ENCODE measurements around the gene ELP6. TPM values are rescaled to one million over a fixed set of nuclear protein-coding genes. Genes with fewer than 3 reads are reported as not detected.
A peak's percentile ranks its signal among the peaks of the same experiment; 100 is the strongest.
"Not testable (repeated sequence)": the region's sequence is repeated elsewhere in the genome, so short reads cannot be mapped to it uniquely, and the experiment has no call there.

The ELP6 gene
- total RNA-seq, 1 experiment from 2014 or later: 36.1 TPM

GRCh38 chr3:47491186-47491585 lies 22.3 kb downstream of the ELP6 start:
- Histone ChIP-seq H3K27me3 (no peaks in the 10 kb centered on the region), H3K9me3 (replicated peaks) (no peaks in the 10 kb centered on the region), H3K4me1 (no peaks in the 10 kb centered on the region), H3K36me3 (peaks cover 17% of the 10 kb centered on the region; the same call in 1 of the 2 replicates), H3K4me3 (no peak overlapping the region), H3K27ac (no peak overlapping the region)
- DNase-seq: no peak

- Histone ChIP-seq H3K4me3 (no peak overlapping the region), H3K36me3 (0 out of 2 replicates have a peak, but pooled peaks cover 2% of the 10 kb centered on the region), H3K27me3 (no peaks in the 10 kb centered on the region), H3K4me1 (peaks cover 2% of the 10 kb centered on the region), H3K9me3 (replicated peaks) (no peaks in the 10 kb centered on the region), H3K27ac (no peak overlapping the region)
- DNase-seq: no peak
Measured at GRCh38 chr3:47487265-47487664, 26.2 kb downstream of the ELP6 start.

- Histone ChIP-seq H3K9me3 (replicated peaks) (no peaks in the 10 kb centered on the region), H3K27ac (no peak overlapping the region), H3K4me3 (no peak overlapping the region), H3K27me3 (no peaks in the 10 kb centered on the region), H3K4me1 (peaks cover 4% of the 10 kb centered on the region), H3K36me3 (0 out of 2 replicates have a peak, but pooled peaks cover 1% of the 10 kb centered on the region)
- DNase-seq: peak in 1 of 2 experiments; percentile 22
Measured at GRCh38 chr3:47485812-47486211, 27.7 kb downstream of the ELP6 start.

GRCh38 chr3:47482366-47482765 lies 31.1 kb downstream of the ELP6 start:
- peak; percentile 33 to 69 for DNase-seq

GRCh38 chr3:47481763-47482162 lies 31.7 kb downstream of the ELP6 start:
- DNase-seq; H3K4me1 ChIP-seq; H3K27me3 ChIP-seq; H3K27ac ChIP-seq; H3K4me3 ChIP-seq; H3K36me3 ChIP-seq; H3K9me3 ChIP-seq (replicated peaks): not testable (repeated sequence)

More at GRCh38 chr3:47482366-47482765, 31.1 kb downstream of the ELP6 start:
- H3K9me3 ChIP-seq (replicated peaks): no peaks in the 10 kb centered on the region
- peak overlapping the region; percentile 22 for H3K27ac ChIP-seq
- no peaks in the 10 kb centered on the region for H3K27me3 ChIP-seq
- H3K4me3 ChIP-seq: no peak overlapping the region
- H3K4me1 ChIP-seq: peaks cover 4% of the 10 kb centered on the region
- H3K36me3 ChIP-seq: no peaks in the 10 kb centered on the region

- H3K36me3 ChIP-seq; H3K27me3 ChIP-seq; DNase-seq; H3K9me3 ChIP-seq (replicated peaks); H3K27ac ChIP-seq; H3K4me3 ChIP-seq; H3K4me1 ChIP-seq: not testable (repeated sequence)
Measured at GRCh38 chr3:47480267-47480666, 33.2 kb downstream of the ELP6 start.

- Histone ChIP-seq H3K4me1 (peaks cover 4% of the 10 kb centered on the region), H3K27me3 (no peaks in the 10 kb centered on the region), H3K27ac (no peak overlapping the region), H3K36me3 (no peaks in the 10 kb centered on the region), H3K4me3 (no peak overlapping the region), H3K9me3 (replicated peaks) (no peaks in the 10 kb centered on the region)
- DNase-seq: no peak
Measured at GRCh38 chr3:47479826-47480160, 33.7 kb downstream of the ELP6 start.

GRCh38 chr3:47478022-47478421 lies 35.5 kb downstream of the ELP6 start:
- peaks cover 4% of the 10 kb centered on the region for H3K4me1 ChIP-seq
- H3K9me3 ChIP-seq (replicated peaks): no peaks in the 10 kb centered on the region
- no peak for DNase-seq
- H3K27ac ChIP-seq: no peak overlapping the region
- H3K36me3 ChIP-seq: no peaks in the 10 kb centered on the region
- no peak overlapping the region for H3K4me3 ChIP-seq
- no peaks in the 10 kb centered on the region for H3K27me3 ChIP-seq

- Histone ChIP-seq H3K27ac (no peak overlapping the region), H3K4me1 (no peaks in the 10 kb centered on the region), H3K9me3 (replicated peaks) (no peaks in the 10 kb centered on the region), H3K36me3 (no peaks in the 10 kb centered on the region), H3K27me3 (no peaks in the 10 kb centered on the region), H3K4me3 (no peak overlapping the region)
- no peak for DNase-seq
Measured at GRCh38 chr3:47476644-47477199, 36.8 kb downstream of the ELP6 start.

GRCh38 chr3:47476330-47476626 lies 37.2 kb downstream of the ELP6 start:
- peak overlapping the region; percentile 42 for H3K27ac ChIP-seq
- no peaks in the 10 kb centered on the region for H3K9me3 ChIP-seq (replicated peaks)
- no peaks in the 10 kb centered on the region for H3K27me3 ChIP-seq

GRCh38 chr3:47475570-47476329 lies 37.8 kb downstream of the ELP6 start, which contains the start of gene SCAP:
Gene SCAP, minus strand, starts transcription at chr3:47475941. Its CDS starts 32,948 bp downstream, at chr3:47442993.
- Histone ChIP-seq H3K4me3 (peak within 1 kb of the TSS; percentile 93), H3K27me3 (no peaks in the 10 kb centered on the region), H3K27ac (peak within 1 kb of the TSS; percentile 42), H3K4me1 (no peaks in the 10 kb centered on the region), H3K36me3 (no peaks in the 10 kb centered on the region), H3K9me3 (replicated peaks) (no peaks in the 10 kb centered on the region)
- DNase-seq: peak; percentile 87 to 90

More at GRCh38 chr3:47476330-47476626, 37.2 kb downstream of the ELP6 start:
- Histone ChIP-seq H3K36me3 (no peaks in the 10 kb centered on the region), H3K4me3 (peak overlapping the region; percentile 93), H3K4me1 (no peaks in the 10 kb centered on the region)
- DNase-seq: no peak

GRCh38 chr3:47475029-47475569 lies 38.4 kb downstream of the ELP6 start:
- Histone ChIP-seq H3K9me3 (replicated peaks) (no peaks in the 10 kb centered on the region), H3K27me3 (no peaks in the 10 kb centered on the region), H3K27ac (0 out of 2 replicates have a peak overlapping the region, but pooled peaks have one; percentile 21), H3K36me3 (no peaks in the 10 kb centered on the region), H3K4me3 (peak overlapping the region; percentile 93), H3K4me1 (no peaks in the 10 kb centered on the region)
- no peak for DNase-seq

- Histone ChIP-seq H3K27ac (no peak overlapping the region), H3K9me3 (replicated peaks) (no peaks in the 10 kb centered on the region; the same call in none of the 2 replicates), H3K36me3 (no peaks in the 10 kb centered on the region), H3K27me3 (no peaks in the 10 kb centered on the region), H3K4me1 (no peaks in the 10 kb centered on the region), H3K4me3 (no peak overlapping the region)
- DNase-seq: no peak
Measured at GRCh38 chr3:47473391-47473790, 40.1 kb downstream of the ELP6 start.

GRCh38 chr3:47469616-47470015 lies 43.9 kb downstream of the ELP6 start:
- Histone ChIP-seq H3K4me3 (no peak overlapping the region), H3K27me3 (no peaks in the 10 kb centered on the region), H3K36me3 (no peaks in the 10 kb centered on the region), H3K27ac (no peak overlapping the region), H3K4me1 (no peaks in the 10 kb centered on the region), H3K9me3 (replicated peaks) (no peaks in the 10 kb centered on the region; the same call in none of the 2 replicates)
- no peak for DNase-seq

- H3K27ac ChIP-seq; H3K4me1 ChIP-seq; H3K9me3 ChIP-seq (replicated peaks); DNase-seq; H3K27me3 ChIP-seq; H3K4me3 ChIP-seq; H3K36me3 ChIP-seq: not testable (repeated sequence)
Measured at GRCh38 chr3:47468315-47468714, 45.2 kb downstream of the ELP6 start.

Measured in SJCRH30 (cell line).